IMR-90 (cell line): Measurements from ENCODE around the gene DNAJC5. TPM values are rescaled to one million over a fixed set of nuclear protein-coding genes. Genes with fewer than 3 reads are reported as not detected.

Source experiments
- ATAC-seq: fragments of 200-7000 bp; cut with Tn5 transposase; 2 replicates; pipeline ENCODE4 v1.9.1; 2020; ENCODE audit warnings: low read depth, mild to moderate bottlenecking, moderate library complexity
- BruUV-seq: library from RNA; stranded (reverse); fragments of 400-500 nt; replicated peaks from 2 replicates; lab custom pipeline; 2021; lab: Mats Ljungman, UMichigan
- CTCF ChIA-PET: fragments of 300-600 bp; formaldehyde crosslinking; extraction: SDS; loops from one replicate; lab custom pipeline; 2021; ENCODE audit warnings: antibody characterized with exemption; lab: Yijun Ruan, JAX
- POLR2A ChIA-PET: fragments of 300-600 bp; sonication (Branson Sonifier 250); formaldehyde crosslinking; loops from one replicate; lab custom pipeline; 2022; ENCODE audit warnings: antibody characterized with exemption; ENCODE audit not compliant: unreplicated experiment; lab: Charles Lee
- DNase-seq: peaks from one replicate; pipeline ENCODE4 v3.0.0; 2013
- H2AFZ ChIP-seq: replicated peaks from 2 replicates; pipeline ENCODE3; 2013; ENCODE audit warnings: low read length, mild to moderate bottlenecking; ENCODE audit not compliant: poor library complexity
- H2AK5ac ChIP-seq: 2 replicates; pipeline ENCODE4 v1.6.1; 2013; ENCODE audit warnings: low read depth, low read length, inconsistent platforms
- H2AK9ac ChIP-seq: replicated peaks from 2 replicates; pipeline ENCODE3; 2013; ENCODE audit warnings: mild to moderate bottlenecking, low read depth, low read length, moderate library complexity; ENCODE audit not compliant: poor library complexity
- H2BK120ac ChIP-seq: 2 replicates; pipeline ENCODE4 v1.6.1; 2013; ENCODE audit warnings: low read depth, low read length, inconsistent platforms
- H2BK15ac ChIP-seq: 3 replicates; pipeline ENCODE4 v1.6.1; 2013; ENCODE audit warnings: low read depth, low read length, inconsistent platforms
- H2BK20ac ChIP-seq: 2 replicates; pipeline ENCODE4 v1.6.1; 2013; ENCODE audit warnings: low read depth, mild to moderate bottlenecking, inconsistent platforms, low read length, moderate library complexity
- H2BK5ac ChIP-seq: 2 replicates; pipeline ENCODE4 v1.6.1; 2013; ENCODE audit warnings: mild to moderate bottlenecking, low read depth, low read length, inconsistent platforms; ENCODE audit not compliant: poor library complexity, severe bottlenecking
- H3K14ac ChIP-seq: replicated peaks from 2 replicates; pipeline ENCODE4 v1.6.1; 2013; ENCODE audit warnings: low read depth, low read length, inconsistent platforms
- H3K18ac ChIP-seq: 2 replicates; pipeline ENCODE4 v1.6.1; 2013; ENCODE audit warnings: low read depth, low read length, control low read depth
- H3K23ac ChIP-seq: 2 replicates; pipeline ENCODE4 v1.6.1; 2013; ENCODE audit warnings: low read depth, low read length, inconsistent platforms
- H3K27ac ChIP-seq: 2 replicates; pipeline ENCODE4 v1.5.1; 2013; ENCODE audit warnings: mild to moderate bottlenecking, control low read depth, low read length; ENCODE audit not compliant: insufficient read depth
- H3K27me3 ChIP-seq: 2 replicates; pipeline ENCODE4 v1.6.1; 2013; ENCODE audit warnings: low read length; ENCODE audit not compliant: control insufficient read depth, insufficient read depth
- H3K36me3 ChIP-seq: 2 replicates; pipeline ENCODE4 v1.6.1; 2013; ENCODE audit warnings: low read length, mixed read lengths; ENCODE audit not compliant: control insufficient read depth, insufficient read depth
- H3K4ac ChIP-seq: 2 replicates; pipeline ENCODE4 v1.6.1; 2013; ENCODE audit warnings: low read depth, low read length, inconsistent platforms
- H3K4me1 ChIP-seq: 2 replicates; pipeline ENCODE4 v1.6.1; 2013; ENCODE audit warnings: low read length, mixed read lengths; ENCODE audit not compliant: control insufficient read depth, insufficient read depth
- H3K4me2 ChIP-seq: 2 replicates; pipeline ENCODE4 v1.6.1; 2013; ENCODE audit warnings: low read depth, mild to moderate bottlenecking, control low read depth, low read length, moderate library complexity
- H3K4me3 ChIP-seq: 2 replicates; pipeline ENCODE4 v1.5.1; 2013; ENCODE audit warnings: low read depth, mild to moderate bottlenecking, control low read depth, low read length, moderate library complexity; ENCODE audit not compliant: insufficient read depth
- H3K56ac ChIP-seq: 2 replicates; pipeline ENCODE4 v1.6.1; 2013; ENCODE audit warnings: low read length, inconsistent platforms; ENCODE audit not compliant: insufficient read depth; ENCODE audit errors: extremely low read depth
- H3K79me1 ChIP-seq, 2 experiments: 2 replicates each; pipeline ENCODE4 v1.6.1; 2013; ENCODE audit warnings: low read length in 2 of 2, inconsistent platforms in 1 of 2, low read depth in 1 of 2
- H3K9ac ChIP-seq: 2 replicates; pipeline ENCODE4 v1.6.1; 2013; ENCODE audit warnings: low read depth, low read length, control low read depth
- H3K9me1 ChIP-seq: 2 replicates; pipeline ENCODE4 v1.6.1; 2013; ENCODE audit warnings: low read length, inconsistent platforms; ENCODE audit not compliant: insufficient read depth
- H3K9me3 ChIP-seq: 2 replicates; pipeline ENCODE4 v1.6.1; 2013; ENCODE audit warnings: low read length; ENCODE audit not compliant: control insufficient read depth, insufficient read depth
- H4K20me1 ChIP-seq: 2 replicates; pipeline ENCODE4 v1.6.1; 2013; ENCODE audit warnings: low read length, inconsistent platforms; ENCODE audit not compliant: insufficient read depth
- H4K5ac ChIP-seq: 2 replicates; pipeline ENCODE4 v1.6.1; 2013; ENCODE audit warnings: mild to moderate bottlenecking, low read depth, low read length, control low read depth
- H4K8ac ChIP-seq, 2 experiments: 2 replicates each; pipeline ENCODE4 v1.6.1; 2013; ENCODE audit warnings: low read depth in 2 of 2, low read length in 2 of 2, control low read depth in 1 of 2, inconsistent platforms in 1 of 2
- H4K91ac ChIP-seq: 2 replicates; pipeline ENCODE4 v1.6.1; 2013; ENCODE audit warnings: low read depth, low read length, inconsistent platforms; ENCODE audit not compliant: insufficient read depth
- BHLHE40 ChIP-seq: fragments of 150-350 bp; IDR thresholded peaks from 2 replicates; pipeline ENCODE4 v1.6.1; 2016; ENCODE audit warnings: mild to moderate bottlenecking, low read depth, low read length
- CHD1 ChIP-seq: IDR thresholded peaks from 2 replicates; pipeline ENCODE4 v1.6.1; 2012; ENCODE audit warnings: low read depth, low read length, improper control_type of control experiment
- FOS ChIP-seq: fragments of 150-350 bp; IDR thresholded peaks from 2 replicates; pipeline ENCODE4 v1.6.1; 2016; ENCODE audit warnings: low read depth, low read length
- MXI1 ChIP-seq: IDR thresholded peaks from 2 replicates; pipeline ENCODE4 v1.6.1; 2012; ENCODE audit warnings: low read depth, mild to moderate bottlenecking, low read length, moderate library complexity, borderline replicate concordance
- NFE2L2 ChIP-seq: fragments of 150-350 bp; IDR thresholded peaks from 2 replicates; pipeline ENCODE4 v1.6.1; 2016; ENCODE audit warnings: low read depth, mild to moderate bottlenecking, low read length
- RCOR1 ChIP-seq: IDR thresholded peaks from 2 replicates; pipeline ENCODE4 v1.6.1; 2012; ENCODE audit warnings: mild to moderate bottlenecking, low read length, improper control_type of control experiment; ENCODE audit not compliant: insufficient replicate concordance
- WGBS, 2 experiments: methylation state at CpG; one replicate each; pipeline versions ENCODE4 v1.1.5 to v1.1.7; 2013; ENCODE audit warnings: missing lambda C conversion rate in 2 of 2; ENCODE audit not compliant: insufficient read length in 1 of 2; ENCODE audit errors: extremely low coverage in 2 of 2; 5-methylcytosine and 5-hydroxymethylcytosine counted together
- dilution Hi-C: fragments of 300-500 bp; cut with HindIII; formaldehyde crosslinking; loops from one replicate; pipeline ENCODE4 v1.14.3; 2018; ENCODE audit warnings: low sequenced_read_pairs; ENCODE audit not compliant: unreplicated experiment
- in situ Hi-C: fragments of 300-500 bp; cut with MboI; formaldehyde crosslinking; loops from 3 replicates; pipeline ENCODE4 v1.14.3; 2019; ENCODE audit warnings: low sequenced_read_pairs, inconsistent platforms, mixed read lengths
- intact Hi-C: fragments of 100-400 bp; cut with micrococcal nuclease; formaldehyde crosslinking; loops from 2 replicates; pipeline ENCODE4 v1.10.0; 2022
- polyA plus RNA-seq, 3 experiments: library from polyadenylated mRNA; depleted of rRNA; stranded (reverse); fragments of >200 nt; gene quantifications; 2 replicates each; pipeline ENCODE4 v1.2.3, GENCODE V29; 2012; ENCODE audit warnings: low replicate concordance in 1 of 3
- total RNA-seq: library from RNA; depleted of rRNA; stranded (reverse); fragments of >200 nt; gene quantifications from 2 replicates; pipeline ENCODE4 v1.2.3, GENCODE V29; 2012
- TF ChIP-seq, protein P1 (sequence below): fragments of 150-350 bp; IDR thresholded peaks from 2 replicates; pipeline ENCODE4 v1.6.1; 2016; ENCODE audit warnings: low read depth, mild to moderate bottlenecking, low read length, moderate library complexity, borderline replicate concordance
- TF ChIP-seq, protein P2 (sequence below): conservative IDR thresholded peaks from 2 replicates; pipeline ENCODE4 v1.5.1; 2012; ENCODE audit warnings: mild to moderate bottlenecking, low read depth, low read length, improper control_type of control experiment

The DNAJC5 gene
- total and polyA plus RNA-seq, 2 of the 4 experiments (the other 2 are of a cell fraction), result 35.6 to 45.2 TPM

DNA sequence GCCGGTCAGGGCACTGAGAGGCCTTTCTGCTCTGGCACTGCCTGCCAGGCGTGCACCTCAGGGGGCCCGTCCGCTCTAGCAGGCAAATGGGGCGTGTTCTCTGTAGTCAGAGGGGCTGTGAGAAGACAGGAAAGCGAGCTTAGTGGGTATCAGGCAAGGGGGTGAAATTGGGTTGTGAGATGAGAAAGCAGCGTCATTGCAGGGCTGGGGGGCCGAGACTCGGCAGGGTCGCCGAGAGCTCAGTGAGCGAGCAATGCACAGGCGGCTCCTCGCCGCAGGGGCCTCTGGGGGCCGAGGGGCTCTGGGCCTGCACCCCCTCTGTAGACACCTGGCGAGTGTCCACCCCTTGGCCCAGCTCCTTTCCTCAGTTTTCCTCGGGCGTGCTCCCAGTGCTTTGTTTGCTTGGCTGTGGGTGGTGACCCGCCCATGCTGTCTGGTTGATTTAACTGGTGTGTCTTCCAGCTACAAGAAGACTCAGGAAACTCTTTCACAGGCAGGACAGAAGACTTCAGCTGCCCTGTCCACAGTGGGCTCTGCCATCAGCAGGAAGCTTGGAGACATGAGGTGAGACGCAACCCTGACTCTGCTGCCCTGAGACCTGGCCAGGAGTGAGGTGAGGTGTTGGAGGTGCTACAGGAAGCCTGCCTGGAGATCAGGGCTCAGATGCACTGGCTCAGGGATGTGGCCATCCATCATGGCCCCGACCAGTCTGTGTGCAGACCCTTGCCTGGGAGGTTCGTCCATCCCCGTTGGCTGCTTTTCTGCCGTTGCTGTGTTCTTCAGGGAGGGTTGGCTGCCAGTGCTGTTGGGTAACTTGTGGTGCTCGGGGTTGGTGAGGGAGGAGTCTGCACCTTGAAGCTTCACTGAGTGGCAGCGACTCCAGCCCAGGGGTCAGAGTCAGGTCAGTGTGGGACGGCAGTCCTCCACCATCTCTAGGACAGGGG is 12.4 kb upstream of the DNAJC5 start:
- in situ Hi-C loops, result no loop called here
- H3K56ac ChIP-seq, result no peak overlapping the region
- H2BK120ac ChIP-seq, result no peak overlapping the region
- H3K9ac ChIP-seq, result no peak overlapping the region
- no TSS peak for BruUV-seq
- no peak overlapping the region for H3K4me2 ChIP-seq
- H4K8ac ChIP-seq, result no peak overlapping the region
- ATAC-seq (no peak), DNase-seq (no peak)
- no peak overlapping the region for H2AK5ac ChIP-seq
- H2BK20ac ChIP-seq, result no peak overlapping the region
- POLR2A ChIA-PET, result interaction anchor here (0.6 kb wide), 1 partner anchor 17 kb away, joined by 4 read pairs; no protein-coding TSS in a partner anchor
- peaks cover 17 to 71% of the 10 kb centered on the region in 2 experiments for H3K79me1 ChIP-seq
- WGBS, 2 experiments, result 98% methylated on average over 10 of the region's 28 CpGs; no CpG with 5 or more reads in 1 of the 2 experiments
- H3K36me3 ChIP-seq, result peaks cover 72% of the 10 kb centered on the region
- CTCF ChIA-PET, result no interaction called here
- no peak overlapping the region for H4K5ac ChIP-seq
- no peak overlapping the region for H3K18ac ChIP-seq
- no peak overlapping the region for H3K27ac ChIP-seq
- H2BK5ac ChIP-seq, result no peak overlapping the region
- TF ChIP-seq, protein P1, sequence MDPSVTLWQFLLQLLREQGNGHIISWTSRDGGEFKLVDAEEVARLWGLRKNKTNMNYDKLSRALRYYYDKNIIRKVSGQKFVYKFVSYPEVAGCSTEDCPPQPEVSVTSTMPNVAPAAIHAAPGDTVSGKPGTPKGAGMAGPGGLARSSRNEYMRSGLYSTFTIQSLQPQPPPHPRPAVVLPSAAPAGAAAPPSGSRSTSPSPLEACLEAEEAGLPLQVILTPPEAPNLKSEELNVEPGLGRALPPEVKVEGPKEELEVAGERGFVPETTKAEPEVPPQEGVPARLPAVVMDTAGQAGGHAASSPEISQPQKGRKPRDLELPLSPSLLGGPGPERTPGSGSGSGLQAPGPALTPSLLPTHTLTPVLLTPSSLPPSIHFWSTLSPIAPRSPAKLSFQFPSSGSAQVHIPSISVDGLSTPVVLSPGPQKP, result no peak
- TF ChIP-seq, protein P2, sequence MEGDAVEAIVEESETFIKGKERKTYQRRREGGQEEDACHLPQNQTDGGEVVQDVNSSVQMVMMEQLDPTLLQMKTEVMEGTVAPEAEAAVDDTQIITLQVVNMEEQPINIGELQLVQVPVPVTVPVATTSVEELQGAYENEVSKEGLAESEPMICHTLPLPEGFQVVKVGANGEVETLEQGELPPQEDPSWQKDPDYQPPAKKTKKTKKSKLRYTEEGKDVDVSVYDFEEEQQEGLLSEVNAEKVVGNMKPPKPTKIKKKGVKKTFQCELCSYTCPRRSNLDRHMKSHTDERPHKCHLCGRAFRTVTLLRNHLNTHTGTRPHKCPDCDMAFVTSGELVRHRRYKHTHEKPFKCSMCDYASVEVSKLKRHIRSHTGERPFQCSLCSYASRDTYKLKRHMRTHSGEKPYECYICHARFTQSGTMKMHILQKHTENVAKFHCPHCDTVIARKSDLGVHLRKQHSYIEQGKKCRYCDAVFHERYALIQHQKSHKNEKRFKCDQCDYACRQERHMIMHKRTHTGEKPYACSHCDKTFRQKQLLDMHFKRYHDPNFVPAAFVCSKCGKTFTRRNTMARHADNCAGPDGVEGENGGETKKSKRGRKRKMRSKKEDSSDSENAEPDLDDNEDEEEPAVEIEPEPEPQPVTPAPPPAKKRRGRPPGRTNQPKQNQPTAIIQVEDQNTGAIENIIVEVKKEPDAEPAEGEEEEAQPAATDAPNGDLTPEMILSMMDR, result no peak
- TF ChIP-seq MXI1, result no peak
- TF ChIP-seq RCOR1, result no peak
- TF ChIP-seq FOS, result no peak
- TF ChIP-seq NFE2L2, result no peak
- TF ChIP-seq CHD1, result no peak
- TF ChIP-seq BHLHE40, result no peak
- H3K23ac ChIP-seq, result no peak overlapping the region
- no peaks in the 10 kb centered on the region for H3K9me3 ChIP-seq
- no peak overlapping the region for H3K4ac ChIP-seq
- H4K20me1 ChIP-seq, result peaks cover 79% of the 10 kb centered on the region
- no peaks in the 10 kb centered on the region for H3K4me1 ChIP-seq
- peak overlapping the region; percentile 72 for H2AK9ac ChIP-seq
- dilution Hi-C loops, result no loop called here
- intact Hi-C loops, result no loop called here
- no peaks in the 10 kb centered on the region for H3K9me1 ChIP-seq
- no peak overlapping the region for H3K14ac ChIP-seq
- H4K91ac ChIP-seq, result no peak overlapping the region
- no peak overlapping the region for H3K4me3 ChIP-seq
- no peak overlapping the region for H2BK15ac ChIP-seq
- H2AFZ ChIP-seq, result no peak overlapping the region
- no peaks in the 10 kb centered on the region for H3K27me3 ChIP-seq
